B cell (primary cell): ENCODE measurements around the gene MOK. TPM values are rescaled to one million over a fixed set of nuclear protein-coding genes. Genes with fewer than 3 reads are reported as not detected.

Source experiments
- ATAC-seq: fragments of 200-7000 bp; cut with Tn5 transposase; one replicate; pipeline ENCODE4 v1.10.0; 2021; ENCODE audit warnings: low read depth, mild to moderate bottlenecking, moderate number of reproducible peaks, moderate library complexity
- CTCF ChIA-PET: fragments of 350-600 bp; sonication (Branson Sonifier 250); formaldehyde crosslinking; loops from one replicate; lab custom pipeline; 2021; ENCODE audit warnings: antibody characterized with exemption, inconsistent platforms; lab: Charles Lee
- POLR2A ChIA-PET: fragments of 350-600 bp; sonication (Branson Sonifier 250); formaldehyde crosslinking; loops from one replicate; lab custom pipeline; 2021; ENCODE audit warnings: antibody characterized with exemption; lab: Charles Lee
- DNase-seq: peaks from one replicate; pipeline ENCODE4 v3.0.0; 2013
- H2AFZ ChIP-seq: 2 replicates; pipeline ENCODE4 v1.6.1; 2012; ENCODE audit warnings: mild to moderate bottlenecking, low read depth, low read length; ENCODE audit not compliant: insufficient read depth, poor library complexity, severe bottlenecking
- H3K27ac ChIP-seq, 2 donors: 1 replicate in 1 of 2; 2 replicates in 1 of 2; pipeline ENCODE4 v1.5.1; 2012 to 2013; ENCODE audit warnings: low read length in 2 of 2, mild to moderate bottlenecking in 2 of 2, moderate library complexity in 1 of 2
- H3K27me3 ChIP-seq, 4 experiments: fragments of 200-600 bp in 1 of 4; sonication (generic) in 1 of 4; replicated peaks in 1 of 4; 1 replicate in 2 of 4; 2 replicates in 2 of 4; pipeline versions ENCODE4 v1.6.1 to v1.7.0; 2013 to 2016; ENCODE audit warnings: low read length in 3 of 4, mild to moderate bottlenecking in 2 of 4, mixed read lengths in 1 of 4, moderate library complexity in 1 of 4; ENCODE audit not compliant: insufficient read depth in 4 of 4, control insufficient read depth in 3 of 4; ENCODE audit errors: control extremely low read depth in 1 of 4
- H3K36me3 ChIP-seq, 2 experiments: replicated peaks in 1 of 2; 1 replicate in 1 of 2; 2 replicates in 1 of 2; pipeline versions ENCODE4 v1.6.1 to v1.7.1; 2013; ENCODE audit warnings: low read length in 1 of 2; ENCODE audit not compliant: insufficient read depth in 2 of 2, control insufficient read depth in 1 of 2; ENCODE audit errors: control extremely low read depth in 1 of 2, extremely low read depth in 1 of 2
- H3K4me1 ChIP-seq, 2 donors: fragments of 200-600 bp in 1 of 2; sonication (generic) in 1 of 2; 1 replicate in 1 of 2; 2 replicates in 1 of 2; pipeline versions ENCODE4 v1.5.1 to v1.6.1; 2013 to 2017; ENCODE audit warnings: low read length in 2 of 2; ENCODE audit not compliant: control insufficient read depth in 2 of 2, insufficient read depth in 2 of 2
- H3K4me2 ChIP-seq: replicated peaks from 2 replicates; pipeline ENCODE3; 2012; ENCODE audit warnings: mild to moderate bottlenecking, low read depth, low read length; ENCODE audit not compliant: poor library complexity, severe bottlenecking
- H3K4me3 ChIP-seq, 5 experiments: fragments of 200-600 bp in 1 of 5; sonication (generic) in 1 of 5; 1 replicate in 3 of 5; 2 replicates in 2 of 5; pipeline versions ENCODE4 v1.5.1 to v1.7.0; 2011 to 2016; ENCODE audit warnings: low read length in 4 of 5, mild to moderate bottlenecking in 4 of 5, low read depth in 2 of 5, control low read depth in 1 of 5, moderate library complexity in 1 of 5; ENCODE audit not compliant: insufficient read depth in 1 of 5; ENCODE audit errors: control extremely low read depth in 1 of 5, extremely low read depth in 1 of 5
- H3K79me2 ChIP-seq: fragments of 200-600 bp; sonication (generic); one replicate; pipeline ENCODE4 v1.6.0; 2016; ENCODE audit warnings: low read length; ENCODE audit not compliant: control insufficient read depth, insufficient read depth
- H3K9ac ChIP-seq: fragments of 200-600 bp; sonication (generic); 2 replicates; pipeline ENCODE4 v1.6.1; 2017; ENCODE audit warnings: mild to moderate bottlenecking, low read length, moderate library complexity
- H3K9me3 ChIP-seq, 3 donors: one replicate each; pipeline versions ENCODE4 v1.6.1 to v1.7.1; 2013; ENCODE audit warnings: low read length in 2 of 3; ENCODE audit not compliant: control insufficient read depth in 2 of 3, insufficient read depth in 1 of 3; ENCODE audit errors: control extremely low read depth in 1 of 3
- H4K20me1 ChIP-seq: 2 replicates; pipeline ENCODE4 v1.6.0; 2012; ENCODE audit warnings: mild to moderate bottlenecking, low read length; ENCODE audit not compliant: insufficient read depth, control insufficient read depth, poor library complexity, severe bottlenecking
- H3K27ac Mint-ChIP-seq: one replicate; pipeline ENCODE4 v1.8.0; 2021; ENCODE audit warnings: mixed read lengths
- H3K27me3 Mint-ChIP-seq: one replicate; pipeline ENCODE4 v1.8.0; 2021; ENCODE audit warnings: mixed read lengths
- H3K4me1 Mint-ChIP-seq: one replicate; pipeline ENCODE4 v1.8.0; 2021; ENCODE audit warnings: mixed read lengths
- H3K4me3 Mint-ChIP-seq: one replicate; pipeline ENCODE4 v1.8.0; 2021; ENCODE audit warnings: mixed read lengths
- H3K9me3 Mint-ChIP-seq: one replicate; pipeline ENCODE4 v1.8.0; 2022; ENCODE audit warnings: mixed read lengths; ENCODE audit not compliant: insufficient read depth
- EZH2 ChIP-seq: IDR thresholded peaks from 2 replicates; pipeline ENCODE4 v1.6.1; 2012; ENCODE audit warnings: borderline replicate concordance, low read depth, mild to moderate bottlenecking, moderate library complexity, low read length; ENCODE audit not compliant: insufficient read depth, poor library complexity, severe bottlenecking
- WGBS: methylation state at CpG from one replicate; pipeline ENCODE4 v1.1.5; 2013; ENCODE audit warnings: missing lambda C conversion rate; ENCODE audit not compliant: insufficient coverage; 5-methylcytosine and 5-hydroxymethylcytosine counted together
- intact Hi-C: fragments of 100-400 bp; cut with micrococcal nuclease; formaldehyde crosslinking; loops from one replicate; pipeline ENCODE4 v1.10.0; 2022
- polyA plus RNA-seq: library from polyadenylated mRNA; depleted of rRNA; stranded (reverse); fragments of >200 nt; gene quantifications from 2 replicates; pipeline ENCODE4 v1.2.3, GENCODE V29; 2012
- total RNA-seq, 2 donors: library from RNA; stranded (reverse); fragments of 120-200 nt in 1 of 2; gene quantifications; 1 replicate in 1 of 2; 2 replicates in 1 of 2; pipeline versions ENCODE4 v1.2.3 to v1.2.4, GENCODE V29; 2013 to 2022
- TF ChIP-seq, protein P1 (sequence below): fragments of 200-600 bp; IDR thresholded peaks from one replicate; pipeline ENCODE4 v1.8.0; 2022; ENCODE audit warnings: antibody characterized with exemption, mild to moderate bottlenecking

Gene MOK
- total and polyA plus RNA-seq, 2 donors (not counting 1 experiment from before 2014, with no cell fraction given) = 1.2 to 3.0 TPM

GRCh38 chr14:102217399-102217798, 87.6 kb downstream of the MOK start:
- H4K20me1 ChIP-seq = peaks cover 88% of the 10 kb centered on the region
- no peak overlapping the region for H3K4me2 ChIP-seq
- CTCF ChIA-PET = no interaction called here
- over 99% methylated on average over 10 of the region's 10 CpGs for WGBS
- Mint-ChIP-seq H3K4me1 (peaks cover 18% of the 10 kb centered on the region), H3K27me3 (no peaks in the 10 kb centered on the region), H3K9me3 (no peaks in the 10 kb centered on the region), H3K4me3 (no peak overlapping the region), H3K27ac (no peak overlapping the region)
- no peak for ATAC-seq
- no peak for DNase-seq
- no peaks in the 10 kb centered on the region for H3K27me3 ChIP-seq
- POLR2A ChIA-PET = no interaction called here
- no peak overlapping the region for H3K4me3 ChIP-seq
- peaks cover 0 to 4% (median 0%) of the 10 kb centered on the region in 3 donors for H3K9me3 ChIP-seq
- intact Hi-C loops = no loop called here
- no peak overlapping the region for H2AFZ ChIP-seq
- H3K27ac ChIP-seq = no peak overlapping the region
- peaks cover 7% of the 10 kb centered on the region for H3K79me2 ChIP-seq
- no peak overlapping the region for H3K9ac ChIP-seq
- TF ChIP-seq EZH2 = no peak
- peaks cover 7 to 23% of the 10 kb centered on the region in 2 donors for H3K4me1 ChIP-seq
- peaks cover 0 to 16% of the 10 kb centered on the region in 2 experiments for H3K36me3 ChIP-seq

DNA sequence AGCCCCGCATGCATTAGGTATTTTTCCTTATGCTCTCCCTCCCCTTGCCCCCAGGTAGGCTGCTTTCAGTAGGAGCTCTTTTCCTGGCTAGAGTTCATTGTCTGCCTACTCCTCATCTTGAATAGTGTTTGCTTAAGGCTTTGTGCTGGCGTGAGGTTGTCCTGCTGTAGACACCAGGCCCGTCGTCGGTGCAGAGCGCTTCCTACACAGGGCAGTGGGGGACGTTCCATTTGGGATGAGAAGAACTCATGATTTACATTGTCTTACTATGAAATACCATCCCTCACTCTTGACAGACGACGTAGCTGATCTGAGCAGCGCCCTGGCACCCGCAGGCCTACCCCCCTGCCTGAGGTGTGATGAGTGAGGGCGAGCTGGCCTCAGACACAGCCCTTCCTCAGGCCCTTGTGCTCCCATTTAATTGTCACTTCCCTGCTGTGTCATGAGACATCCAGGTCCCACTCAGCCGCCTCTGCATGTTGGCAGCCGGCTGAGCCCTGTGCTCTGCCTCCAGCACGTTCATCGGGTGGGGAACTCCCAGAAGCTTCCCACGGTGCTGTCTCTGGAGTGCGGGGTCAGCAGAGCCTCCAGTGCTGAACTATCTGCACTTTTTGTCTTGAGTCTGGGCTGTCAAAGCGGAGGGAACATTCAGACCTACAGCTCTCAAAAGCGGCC, 89.3 kb downstream of the MOK start:
- ChIA-PET CTCF (interaction anchor here (0.5 to 1.7 kb wide), 3 partner anchors 14 to 349 kb away, joined by 3 to 4 read pairs (median 3); no protein-coding TSS in a partner anchor), POLR2A (no interaction called here)
- H3K9me3 ChIP-seq = peaks cover 0 to under 1% (median 0%) of the 10 kb centered on the region in 3 donors
- peaks cover 7 to 17% of the 10 kb centered on the region in 2 donors for H3K4me1 ChIP-seq
- no peak overlapping the region for H3K4me3 Mint-ChIP-seq
- H3K4me1 Mint-ChIP-seq = peaks cover 15% of the 10 kb centered on the region
- H4K20me1 ChIP-seq = peaks cover 88% of the 10 kb centered on the region
- H3K27ac ChIP-seq = no peak overlapping the region
- H3K4me3 ChIP-seq = no peak overlapping the region
- H2AFZ ChIP-seq = no peak overlapping the region
- H3K27me3 ChIP-seq = no peaks in the 10 kb centered on the region
- peaks cover 0 to 30% of the 10 kb centered on the region in 2 experiments for H3K36me3 ChIP-seq
- TF ChIP-seq EZH2 = no peak
- TF ChIP-seq, protein P1, sequence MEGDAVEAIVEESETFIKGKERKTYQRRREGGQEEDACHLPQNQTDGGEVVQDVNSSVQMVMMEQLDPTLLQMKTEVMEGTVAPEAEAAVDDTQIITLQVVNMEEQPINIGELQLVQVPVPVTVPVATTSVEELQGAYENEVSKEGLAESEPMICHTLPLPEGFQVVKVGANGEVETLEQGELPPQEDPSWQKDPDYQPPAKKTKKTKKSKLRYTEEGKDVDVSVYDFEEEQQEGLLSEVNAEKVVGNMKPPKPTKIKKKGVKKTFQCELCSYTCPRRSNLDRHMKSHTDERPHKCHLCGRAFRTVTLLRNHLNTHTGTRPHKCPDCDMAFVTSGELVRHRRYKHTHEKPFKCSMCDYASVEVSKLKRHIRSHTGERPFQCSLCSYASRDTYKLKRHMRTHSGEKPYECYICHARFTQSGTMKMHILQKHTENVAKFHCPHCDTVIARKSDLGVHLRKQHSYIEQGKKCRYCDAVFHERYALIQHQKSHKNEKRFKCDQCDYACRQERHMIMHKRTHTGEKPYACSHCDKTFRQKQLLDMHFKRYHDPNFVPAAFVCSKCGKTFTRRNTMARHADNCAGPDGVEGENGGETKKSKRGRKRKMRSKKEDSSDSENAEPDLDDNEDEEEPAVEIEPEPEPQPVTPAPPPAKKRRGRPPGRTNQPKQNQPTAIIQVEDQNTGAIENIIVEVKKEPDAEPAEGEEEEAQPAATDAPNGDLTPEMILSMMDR = no peak
- no peak overlapping the region for H3K4me2 ChIP-seq
- WGBS = 95% methylated on average over 14 of the region's 20 CpGs
- H3K79me2 ChIP-seq = no peaks in the 10 kb centered on the region
- no peak overlapping the region for H3K27ac Mint-ChIP-seq
- H3K27me3 Mint-ChIP-seq = no peaks in the 10 kb centered on the region
- intact Hi-C loops = no loop called here
- H3K9me3 Mint-ChIP-seq = no peaks in the 10 kb centered on the region
- H3K9ac ChIP-seq = no peak overlapping the region
- no peak for ATAC-seq
- DNase-seq = no peak
